GM19328 (cell line): ENCODE data around the gene HMCN1.

ENCODE experiments used
- ATAC-seq: cut with Tn5 transposase; IDR thresholded peaks from one replicate; pipeline ENCODE4 v1.9.1; 2021; ENCODE audit warnings: mild to moderate bottlenecking, moderate library complexity; ENCODE audit not compliant: unreplicated experiment

The HMCN1 gene

GRCh38 chr1:185733818-185734735 lies at the start of gene HMCN1:
Gene HMCN1, plus strand, starts transcription at chr1:185734391. Its CDS starts 389 bp downstream, at chr1:185734780.
- ATAC-seq: no peak

GRCh38 chr1:185686821-185687778 lies 47.1 kb upstream of the HMCN1 start:
- ATAC-seq: no peak

GRCh38 chr1:185690527-185690926 lies 43.7 kb upstream of the HMCN1 start:
- ATAC-seq: no peak

- ATAC-seq: peak; percentile 24
Observed at GRCh38 chr1:185693654-185694053, 40.5 kb upstream of the HMCN1 start.

GRCh38 chr1:185694081-185694480 lies 40.1 kb upstream of the HMCN1 start:
- peak; percentile 69 for ATAC-seq

- ATAC-seq: no peak
Observed at GRCh38 chr1:185695299-185695698, 38.9 kb upstream of the HMCN1 start.

GRCh38 chr1:185696422-185697150 lies 37.6 kb upstream of the HMCN1 start:
- no peak for ATAC-seq

GRCh38 chr1:185699874-185700273 lies 34.3 kb upstream of the HMCN1 start:
- no peak for ATAC-seq

- ATAC-seq: no peak
Observed at GRCh38 chr1:185701650-185702049, 32.5 kb upstream of the HMCN1 start.

- ATAC-seq: no peak
Observed at GRCh38 chr1:185704181-185704580, 30.0 kb upstream of the HMCN1 start.

GRCh38 chr1:185716095-185716494 lies 18.1 kb upstream of the HMCN1 start:
- no peak for ATAC-seq

- no peak for ATAC-seq
Observed at GRCh38 chr1:185719021-185719420, 15.2 kb upstream of the HMCN1 start.

- no peak for ATAC-seq
Observed at GRCh38 chr1:185720633-185721272, 13.4 kb upstream of the HMCN1 start.

GRCh38 chr1:185721553-185721952 lies 12.6 kb upstream of the HMCN1 start:
- ATAC-seq: no peak

GRCh38 chr1:185722098-185722497 lies 12.1 kb upstream of the HMCN1 start:
- no peak for ATAC-seq

GRCh38 chr1:185727726-185728125 lies 6.5 kb upstream of the HMCN1 start:
- ATAC-seq: no peak

GRCh38 chr1:185731446-185731845 lies 2.7 kb upstream of the HMCN1 start:
- no peak for ATAC-seq

- ATAC-seq: no peak
Observed at GRCh38 chr1:185732951-185733350, 1.2 kb upstream of the HMCN1 start.

- no peak for ATAC-seq
Observed at GRCh38 chr1:185734929-185735700, 924 bp downstream of the HMCN1 start.

- ATAC-seq: no peak
Observed at GRCh38 chr1:185735701-185736064, 1.5 kb downstream of the HMCN1 start.
